ENCODE data around the gene GABBR2. TPM values are rescaled to one million over a fixed set of nuclear protein-coding genes. Genes with fewer than 3 reads are reported as not detected.

GABBR2 gene
- total RNA-seq, 1 donor from 2014 or later, result 6.4 TPM

- Mint-ChIP-seq H3K36me3 (no peaks in the 10 kb centered on the region), H3K9me3 (no peaks in the 10 kb centered on the region), H3K27me3 (peaks cover 13% of the 10 kb centered on the region), H3K4me1 (ENCODE audit: unreplicated experiment) (no peaks in the 10 kb centered on the region), H3K27ac (no peak overlapping the region), H3K4me3 (no peak overlapping the region)
- no peak for TF ChIP-seq CTCF (conservative IDR thresholded peaks at IDR 0.05)
- DNase-seq (ENCODE audit: extremely low spot score, unreplicated experiment), result no peak
Measured at GRCh38 chr9:98330831-98331230, 377.9 kb downstream of the GABBR2 start.

DNA sequence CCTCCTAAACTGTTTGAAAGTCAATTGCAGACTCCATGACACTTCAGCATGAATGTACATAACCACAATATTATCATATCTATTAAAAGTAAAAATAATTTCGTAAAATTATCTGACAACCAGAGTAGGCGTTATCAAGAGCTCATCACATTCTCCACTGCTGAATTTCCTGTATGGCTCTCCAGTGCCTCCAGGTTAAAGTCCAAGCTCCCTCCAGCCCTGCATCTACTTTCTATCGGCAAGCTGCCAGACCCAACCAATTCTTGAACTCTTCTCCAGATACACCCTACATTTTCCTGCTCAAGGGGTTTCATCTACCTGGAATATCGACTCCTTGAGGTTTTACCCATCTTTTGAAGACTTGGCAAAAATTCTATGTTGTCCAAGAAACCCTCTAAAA lies 378.8 kb downstream of the GABBR2 start:
- Mint-ChIP-seq H3K27ac (no peak overlapping the region), H3K9me3 (no peaks in the 10 kb centered on the region), H3K4me3 (no peak overlapping the region), H3K27me3 (peaks cover 12% of the 10 kb centered on the region), H3K36me3 (no peaks in the 10 kb centered on the region), H3K4me1 (ENCODE audit: unreplicated experiment) (no peaks in the 10 kb centered on the region)
- TF ChIP-seq CTCF (conservative IDR thresholded peaks at IDR 0.05), result no peak
- no peak for DNase-seq (ENCODE audit: extremely low spot score, unreplicated experiment)

DNA sequence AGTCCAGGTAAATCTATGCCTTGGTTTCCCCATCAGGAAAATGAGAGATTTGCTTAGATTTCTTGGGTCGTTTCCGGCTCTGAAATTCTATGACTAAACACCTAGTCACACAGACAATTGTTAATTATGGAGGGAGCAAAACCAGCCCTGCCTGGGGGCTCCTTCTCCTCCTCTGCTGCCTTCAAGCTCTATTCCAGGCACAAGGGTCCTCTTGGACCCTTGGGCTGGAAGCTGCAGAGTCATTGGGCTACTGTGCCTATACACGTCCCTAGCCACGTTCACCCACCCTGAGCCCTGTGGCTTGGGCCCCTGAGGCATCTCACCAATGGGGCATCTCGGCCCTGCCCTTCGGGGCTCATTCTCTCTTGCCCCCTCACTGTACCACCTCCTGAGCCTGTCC lies 379.5 kb downstream of the GABBR2 start:
- H3K27me3 Mint-ChIP-seq, result peaks cover 12% of the 10 kb centered on the region
- no peaks in the 10 kb centered on the region for H3K9me3 Mint-ChIP-seq
- DNase-seq (ENCODE audit: extremely low spot score, unreplicated experiment), result no peak
- H3K27ac Mint-ChIP-seq, result no peak overlapping the region
- TF ChIP-seq CTCF (conservative IDR thresholded peaks at IDR 0.05), result no peak
- no peak overlapping the region for H3K4me3 Mint-ChIP-seq
- no peaks in the 10 kb centered on the region for H3K4me1 Mint-ChIP-seq (ENCODE audit: unreplicated experiment)
- no peaks in the 10 kb centered on the region for H3K36me3 Mint-ChIP-seq

- no peaks in the 10 kb centered on the region for H3K36me3 Mint-ChIP-seq
- H3K27me3 Mint-ChIP-seq, result peaks cover 12% of the 10 kb centered on the region
- DNase-seq (ENCODE audit: extremely low spot score, unreplicated experiment), result no peak
- H3K9me3 Mint-ChIP-seq, result no peaks in the 10 kb centered on the region
- H3K27ac Mint-ChIP-seq, result no peak overlapping the region
- no peak for TF ChIP-seq CTCF (conservative IDR thresholded peaks at IDR 0.05)
- no peak overlapping the region for H3K4me3 Mint-ChIP-seq
- H3K4me1 Mint-ChIP-seq (ENCODE audit: unreplicated experiment), result no peaks in the 10 kb centered on the region
Measured at GRCh38 chr9:98328770-98329169, 380.0 kb downstream of the GABBR2 start.

DNA sequence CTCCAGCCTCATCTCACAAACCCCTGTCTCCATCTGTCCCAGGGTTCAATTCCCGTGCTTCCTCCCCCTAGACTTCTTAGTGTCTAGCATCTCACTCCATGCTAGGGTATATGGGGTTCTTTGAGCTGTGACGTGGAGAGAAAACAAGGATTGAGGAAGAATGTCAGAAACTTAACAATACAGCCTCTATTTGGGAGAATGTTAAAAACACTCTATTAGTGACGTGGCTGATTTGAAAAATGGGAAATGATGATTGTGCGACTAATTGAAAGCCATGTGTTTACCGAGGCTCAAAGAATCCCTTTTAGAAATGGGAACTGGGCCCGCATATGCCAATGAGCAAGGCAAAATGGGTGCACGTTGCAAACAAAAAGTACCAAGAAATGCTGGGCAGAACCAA lies 380.6 kb downstream of the GABBR2 start:
- Mint-ChIP-seq H3K27me3 (peaks cover 12% of the 10 kb centered on the region), H3K9me3 (no peaks in the 10 kb centered on the region), H3K4me3 (no peak overlapping the region), H3K27ac (no peak overlapping the region), H3K4me1 (ENCODE audit: unreplicated experiment) (no peaks in the 10 kb centered on the region), H3K36me3 (no peaks in the 10 kb centered on the region)
- no peak for TF ChIP-seq CTCF (conservative IDR thresholded peaks at IDR 0.05)
- DNase-seq (ENCODE audit: extremely low spot score, unreplicated experiment), result no peak

DNA sequence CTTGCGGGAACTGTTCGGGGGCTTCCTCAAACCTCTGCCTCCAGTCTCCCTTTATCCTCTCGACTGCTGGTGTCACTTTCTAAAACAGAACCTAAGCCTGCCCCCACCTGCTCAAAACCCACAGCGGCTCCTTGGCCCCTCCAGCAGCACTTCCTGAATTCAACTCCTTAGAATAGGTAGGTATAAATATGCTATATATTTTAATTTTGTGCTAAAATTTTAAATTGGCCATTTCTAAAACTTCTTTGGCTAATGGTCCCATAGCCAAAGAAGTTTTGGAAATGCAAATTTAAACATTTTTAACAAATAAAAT lies 381.5 kb downstream of the GABBR2 start:
- Mint-ChIP-seq H3K4me1 (ENCODE audit: unreplicated experiment) (no peaks in the 10 kb centered on the region), H3K27me3 (peaks cover 12% of the 10 kb centered on the region), H3K9me3 (no peaks in the 10 kb centered on the region), H3K4me3 (no peak overlapping the region), H3K27ac (no peak overlapping the region), H3K36me3 (no peaks in the 10 kb centered on the region)
- DNase-seq (ENCODE audit: extremely low spot score, unreplicated experiment), result no peak
- no peak for TF ChIP-seq CTCF (conservative IDR thresholded peaks at IDR 0.05)

Data from type B pancreatic cell (in vitro differentiated cells).